Keratinocyte (primary cell): Measurements from ENCODE around the gene OR2T5.
"Not testable (repeated sequence)": the region's sequence is repeated elsewhere in the genome, so short reads cannot be mapped to it uniquely, and the experiment has no call there.

ENCODE experiments used
- EZH2 ChIP-seq: IDR thresholded peaks from one replicate; pipeline ENCODE4 v1.6.1; 2012; ENCODE audit warnings: inconsistent platforms, mild to moderate bottlenecking, low read length, moderate library complexity
- TF ChIP-seq, protein P1 (sequence below), 3 experiments: IDR thresholded peaks in 1 of 3; conservative IDR thresholded peaks in 1 of 3; optimal IDR thresholded peaks in 1 of 3; 2 replicates in 2 of 3; 3 replicates in 1 of 3; pipeline versions ENCODE3 to v1.5.1; 2011; ENCODE audit warnings: low read length in 3 of 3, mild to moderate bottlenecking in 3 of 3, moderate library complexity in 2 of 3, control low read depth in 1 of 3, inconsistent platforms in 1 of 3; ENCODE audit not compliant: insufficient read depth in 2 of 3; ENCODE audit errors: extremely low read depth in 1 of 3

DNA sequence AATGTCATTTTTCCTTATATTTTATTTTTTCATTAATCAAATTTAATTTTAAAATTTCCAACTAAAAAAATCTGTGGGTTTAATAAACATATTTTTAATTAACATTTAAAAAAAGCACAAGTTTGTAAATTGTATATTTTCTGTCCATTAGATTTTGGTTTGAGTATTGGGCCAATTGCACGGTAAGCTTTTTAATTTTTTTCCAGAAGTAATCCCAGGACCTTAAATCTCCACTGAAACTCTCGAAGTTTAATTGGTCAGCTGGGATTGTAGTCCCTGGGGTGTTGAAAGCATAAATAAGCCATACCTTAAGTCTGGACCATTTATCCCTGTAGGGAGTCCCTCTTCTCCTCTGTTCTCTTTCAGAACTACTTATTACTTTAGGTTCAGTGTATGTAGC, 19.4 kb downstream of the OR2T5 start, which contains the start of gene OR2G6:
- TF ChIP-seq, protein P1, sequence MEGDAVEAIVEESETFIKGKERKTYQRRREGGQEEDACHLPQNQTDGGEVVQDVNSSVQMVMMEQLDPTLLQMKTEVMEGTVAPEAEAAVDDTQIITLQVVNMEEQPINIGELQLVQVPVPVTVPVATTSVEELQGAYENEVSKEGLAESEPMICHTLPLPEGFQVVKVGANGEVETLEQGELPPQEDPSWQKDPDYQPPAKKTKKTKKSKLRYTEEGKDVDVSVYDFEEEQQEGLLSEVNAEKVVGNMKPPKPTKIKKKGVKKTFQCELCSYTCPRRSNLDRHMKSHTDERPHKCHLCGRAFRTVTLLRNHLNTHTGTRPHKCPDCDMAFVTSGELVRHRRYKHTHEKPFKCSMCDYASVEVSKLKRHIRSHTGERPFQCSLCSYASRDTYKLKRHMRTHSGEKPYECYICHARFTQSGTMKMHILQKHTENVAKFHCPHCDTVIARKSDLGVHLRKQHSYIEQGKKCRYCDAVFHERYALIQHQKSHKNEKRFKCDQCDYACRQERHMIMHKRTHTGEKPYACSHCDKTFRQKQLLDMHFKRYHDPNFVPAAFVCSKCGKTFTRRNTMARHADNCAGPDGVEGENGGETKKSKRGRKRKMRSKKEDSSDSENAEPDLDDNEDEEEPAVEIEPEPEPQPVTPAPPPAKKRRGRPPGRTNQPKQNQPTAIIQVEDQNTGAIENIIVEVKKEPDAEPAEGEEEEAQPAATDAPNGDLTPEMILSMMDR (optimal IDR thresholded peaks at IDR 0.05 in 1 of 3, IDR thresholded peaks at IDR 0.05 in 1 of 3, conservative IDR thresholded peaks at IDR 0.05 in 1 of 3; ENCODE audit: extremely low read depth in 1 of 3, insufficient read depth in 2 of 3, low read length in 3 of 3), result not testable (repeated sequence)
- not testable (repeated sequence) for TF ChIP-seq EZH2
